ENCODE measurements around the gene PCNX2. TPM values are rescaled to one million over a fixed set of nuclear protein-coding genes. Genes with fewer than 3 reads are reported as not detected.

PCNX2 gene
- total RNA-seq, 1 donor from 2014 or later = 49.8 TPM

DNA sequence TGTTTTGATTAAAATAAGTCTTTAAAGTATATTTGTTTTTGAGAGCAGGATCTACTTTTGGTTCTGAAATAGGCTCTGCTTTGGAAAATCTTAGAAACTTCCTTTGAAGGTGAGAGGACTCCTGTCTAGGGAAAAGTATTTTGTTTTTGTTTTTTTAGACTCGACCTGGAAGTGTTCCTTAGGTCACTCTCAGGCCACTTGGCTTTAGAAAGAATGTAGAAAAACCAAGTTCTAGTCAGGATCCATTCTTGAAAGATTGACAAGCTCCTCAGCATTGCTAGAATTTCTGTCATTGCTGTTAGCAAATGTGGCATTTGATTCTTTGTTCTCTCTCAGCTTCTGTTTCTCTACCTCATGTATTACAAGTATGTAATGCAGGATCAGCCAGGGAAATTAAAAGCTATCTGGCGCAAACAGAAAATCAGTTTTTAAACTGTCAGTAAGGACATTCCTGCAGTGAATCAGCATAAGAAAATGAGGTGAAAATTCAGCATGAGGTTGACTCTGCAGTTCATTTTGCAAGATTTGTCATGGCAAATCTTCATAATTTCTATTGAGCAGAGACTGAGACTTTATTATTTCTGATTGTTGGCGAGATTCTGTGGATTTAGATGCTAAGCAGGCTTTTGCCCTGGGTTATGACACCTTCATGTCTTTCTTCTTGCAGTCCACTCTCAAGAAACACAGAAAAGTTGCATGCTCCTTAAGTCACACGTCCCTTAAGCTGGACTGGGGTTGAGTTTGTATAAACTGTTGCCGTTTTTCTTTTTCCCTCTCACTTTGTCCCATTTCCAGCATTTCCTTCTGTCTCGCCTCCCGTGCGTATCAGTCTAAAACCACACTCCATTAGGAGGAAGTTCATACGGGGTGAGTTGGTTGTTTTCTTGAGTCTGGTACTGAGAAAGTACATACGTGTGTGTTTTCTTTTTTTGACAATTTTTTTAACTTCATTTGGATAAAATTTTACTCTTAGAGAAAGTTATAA lies 332.5 kb downstream of the PCNX2 start:
- no peak for DNase-seq (ENCODE audit: low spot score)

DNA sequence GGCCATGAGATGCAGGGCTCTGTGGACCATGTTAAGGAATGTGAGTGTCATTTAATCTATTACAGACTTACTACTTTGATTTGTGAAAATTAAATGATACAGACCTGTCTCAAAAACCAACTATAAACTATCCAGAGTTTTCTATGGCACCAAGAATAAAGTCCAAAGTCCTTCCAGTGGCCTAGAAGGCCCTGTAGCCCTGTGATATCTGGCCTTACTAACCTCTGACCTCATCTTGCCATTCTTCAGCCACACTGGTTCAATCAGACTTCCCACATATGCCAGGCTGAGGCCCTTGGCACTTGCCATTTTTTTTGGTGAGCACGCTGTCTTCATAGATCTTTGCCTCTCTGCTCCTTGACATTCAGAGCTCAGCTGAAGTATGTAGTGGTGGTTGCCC lies 337.5 kb downstream of the PCNX2 start:
- no peak for DNase-seq (ENCODE audit: low spot score)

DNA sequence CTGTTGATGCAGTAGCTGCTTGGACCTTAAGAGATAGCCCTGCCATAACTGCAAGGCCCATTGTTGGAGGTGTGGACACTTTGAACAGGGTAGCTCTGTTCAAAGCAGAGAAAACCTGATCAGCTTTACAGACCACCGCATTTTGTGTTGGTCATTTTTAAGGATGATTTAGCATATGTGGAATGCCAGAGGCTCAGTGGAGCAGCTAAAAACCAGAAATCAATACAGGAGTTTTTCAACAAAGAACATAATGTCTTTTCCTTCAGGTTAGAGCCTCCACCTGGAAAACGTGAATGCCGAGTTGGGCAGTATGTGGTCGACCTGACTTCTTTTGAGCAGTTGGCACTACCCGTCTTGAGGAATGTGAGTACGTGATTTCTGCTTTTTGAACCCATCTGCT lies 339.4 kb downstream of the PCNX2 start:
- no peak for DNase-seq (ENCODE audit: low spot score)

DNA sequence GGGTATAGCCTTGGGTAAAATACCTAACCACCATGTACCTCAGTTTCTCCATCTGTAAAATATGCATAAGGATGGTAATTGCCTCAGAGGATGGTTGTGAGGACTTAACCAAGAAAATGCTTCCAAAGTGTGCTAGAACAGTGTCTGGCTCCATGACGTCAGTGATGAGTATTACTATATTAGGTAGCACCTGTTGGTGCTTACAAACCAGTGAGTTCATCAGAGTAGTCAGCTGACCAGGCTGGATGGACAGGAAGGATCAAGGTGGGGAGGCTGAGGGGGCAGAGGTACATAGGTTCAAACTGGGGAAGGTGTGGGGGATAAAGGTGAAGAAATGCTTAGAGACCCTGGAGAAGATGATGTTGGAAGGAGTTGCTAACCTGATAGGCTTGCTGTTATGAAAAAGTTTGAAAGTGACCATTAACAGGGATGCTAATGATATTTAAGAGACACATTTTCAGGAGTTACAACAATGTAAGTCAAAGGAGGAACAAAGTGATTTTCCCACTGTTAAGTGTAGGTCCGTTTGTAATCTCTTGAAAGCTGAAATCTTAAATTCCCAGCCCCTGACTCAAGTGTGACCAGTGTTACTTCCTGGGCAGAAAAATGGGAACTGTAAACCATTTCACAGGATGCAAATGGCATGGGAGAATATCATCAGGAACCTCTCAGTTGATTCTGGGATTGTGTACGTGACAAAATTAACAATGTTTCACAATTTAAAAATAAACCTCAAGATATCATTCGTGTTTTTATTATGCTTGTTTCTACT lies 340.7 kb downstream of the PCNX2 start:
- DNase-seq (ENCODE audit: low spot score) = no peak

DNA sequence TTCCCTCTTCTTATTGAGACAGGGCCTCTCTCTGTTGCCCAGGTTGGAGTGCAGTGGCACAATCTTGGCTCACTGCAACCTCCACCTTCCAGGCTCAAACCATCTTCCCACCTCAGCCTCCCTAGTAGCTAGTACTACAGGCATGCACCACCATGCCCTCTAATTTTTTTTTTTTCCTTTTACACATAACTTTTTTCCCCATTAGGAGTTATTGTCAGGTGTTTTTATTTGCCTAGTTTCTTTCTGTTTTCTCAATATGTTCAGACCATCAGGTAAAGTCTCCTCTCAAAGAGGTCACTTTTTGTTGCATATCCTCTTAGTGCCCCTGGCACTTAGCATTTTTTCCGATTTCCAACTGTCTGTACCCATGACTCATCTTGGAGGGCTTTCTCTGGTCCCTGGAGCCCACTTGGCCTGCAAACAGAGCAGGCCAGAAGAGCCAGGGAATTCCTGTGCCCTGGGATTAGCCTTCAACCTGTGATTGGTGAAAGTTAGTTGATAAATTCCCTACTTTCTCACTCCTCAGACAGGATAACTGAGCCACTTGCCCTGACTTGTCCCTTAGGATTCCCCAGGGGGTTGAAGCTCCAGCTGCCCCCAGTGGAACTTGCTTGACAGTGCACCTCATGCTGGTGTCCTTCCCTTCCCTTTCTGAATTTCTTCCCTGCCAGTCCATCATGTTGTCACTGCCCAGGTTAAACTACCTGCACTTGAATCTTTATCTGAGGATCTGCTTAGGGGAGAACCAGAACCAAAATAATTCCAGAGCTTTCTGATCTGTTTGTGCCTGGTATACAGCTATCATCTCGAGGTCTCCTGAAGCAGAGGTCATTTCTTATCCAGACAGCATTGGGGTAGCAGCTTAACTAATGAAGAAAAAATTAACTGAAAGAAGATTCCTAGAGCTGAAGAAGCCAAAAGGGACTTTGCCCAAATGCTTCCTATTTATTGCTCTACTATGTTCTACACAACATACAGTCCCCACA lies 342.7 kb downstream of the PCNX2 start:
- no peak for DNase-seq (ENCODE audit: low spot score)

DNA sequence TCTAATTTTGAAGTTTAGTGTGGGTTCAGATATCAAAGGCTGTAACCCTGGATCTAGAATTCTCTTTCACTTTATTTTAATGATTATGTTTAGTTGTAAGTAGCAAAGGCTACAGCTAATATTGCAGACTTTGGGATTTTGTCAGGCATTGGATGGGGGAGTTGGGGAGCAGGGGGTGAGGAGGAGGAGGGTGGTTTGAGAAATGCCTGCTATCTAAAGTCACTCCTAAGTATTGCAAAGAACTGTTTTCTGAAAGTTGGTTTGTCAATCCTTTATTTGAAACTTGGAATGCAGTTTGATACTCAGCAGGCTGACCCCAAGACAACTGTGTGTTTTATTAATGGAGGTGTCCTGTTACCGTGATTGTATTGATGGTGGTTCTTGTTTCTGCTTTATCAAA lies 343.9 kb downstream of the PCNX2 start:
- DNase-seq (ENCODE audit: low spot score) = no peak

DNA sequence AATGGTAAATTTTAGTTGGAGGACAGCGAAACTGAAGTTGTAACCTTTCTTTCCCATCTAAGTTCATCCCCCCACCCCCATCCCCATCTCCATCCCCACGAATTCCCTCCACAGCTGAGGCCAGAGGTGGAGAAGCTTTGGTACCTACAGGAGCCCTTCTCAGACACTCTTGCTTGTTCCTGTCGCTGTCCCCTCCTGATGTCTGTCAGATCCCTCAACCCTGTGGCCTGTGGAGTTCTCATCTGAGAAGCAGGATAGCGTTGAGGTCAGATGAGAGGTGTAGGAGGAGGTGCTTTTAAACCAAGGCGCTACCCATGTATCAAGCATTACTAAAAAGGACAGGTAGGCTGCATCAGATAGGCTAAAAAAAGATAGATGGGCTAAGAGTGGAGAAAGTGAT lies 344.3 kb downstream of the PCNX2 start:
- DNase-seq (ENCODE audit: low spot score) = no peak

DNA sequence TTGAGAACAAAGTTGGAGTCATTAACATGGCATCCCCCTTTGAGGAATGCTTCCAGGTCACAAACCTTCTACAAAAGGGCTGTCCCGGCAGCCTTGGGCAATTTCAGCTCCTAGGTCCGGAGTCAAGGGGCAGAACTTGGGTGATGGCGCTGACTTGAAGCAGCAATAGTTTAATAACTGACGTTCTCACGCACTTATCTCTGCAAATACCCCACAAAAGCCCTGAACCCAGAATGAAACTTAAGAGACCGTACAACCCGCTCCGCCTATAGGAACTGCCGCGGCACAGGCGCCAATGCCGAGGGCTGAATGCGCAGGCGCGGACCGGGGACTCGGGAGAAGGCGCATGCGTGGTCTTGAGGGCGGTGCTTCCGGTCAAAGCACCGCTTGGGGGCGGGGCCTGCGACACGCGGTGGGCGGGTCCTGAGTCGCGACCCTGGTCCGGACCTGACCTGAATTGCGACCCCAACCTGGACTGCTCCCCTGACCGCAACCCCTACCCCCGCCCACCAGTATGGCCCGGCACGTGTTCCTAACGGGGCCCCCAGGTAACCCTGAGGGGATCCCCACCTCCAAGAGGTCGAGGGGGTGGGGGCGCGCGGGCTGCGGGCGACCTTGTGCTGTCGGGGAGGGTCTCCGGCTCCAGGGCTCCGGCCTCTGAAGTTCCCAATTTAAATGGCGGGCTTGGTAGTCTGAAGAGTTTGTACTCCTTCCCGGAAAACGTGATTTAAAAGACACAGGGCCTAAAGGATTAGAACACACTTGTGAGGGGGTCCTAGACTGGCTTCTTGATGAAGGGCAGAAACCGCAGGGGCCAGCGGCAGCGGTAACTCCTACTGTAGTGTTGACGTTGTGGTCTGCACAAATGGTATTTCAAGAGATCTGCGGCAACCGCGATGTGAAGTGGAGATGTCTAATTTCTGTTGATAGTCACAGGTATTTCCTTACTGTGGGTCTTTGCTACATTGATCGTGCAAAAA lies 345.0 kb downstream of the PCNX2 start, which contains the start of gene NTPCR:
NTPCR (plus strand) TSS at position 415 of the 980 bp plus-strand sequence; CDS start at position 515, 100 bp downstream.
- DNase-seq (ENCODE audit: low spot score) = peak; percentile 94

DNA sequence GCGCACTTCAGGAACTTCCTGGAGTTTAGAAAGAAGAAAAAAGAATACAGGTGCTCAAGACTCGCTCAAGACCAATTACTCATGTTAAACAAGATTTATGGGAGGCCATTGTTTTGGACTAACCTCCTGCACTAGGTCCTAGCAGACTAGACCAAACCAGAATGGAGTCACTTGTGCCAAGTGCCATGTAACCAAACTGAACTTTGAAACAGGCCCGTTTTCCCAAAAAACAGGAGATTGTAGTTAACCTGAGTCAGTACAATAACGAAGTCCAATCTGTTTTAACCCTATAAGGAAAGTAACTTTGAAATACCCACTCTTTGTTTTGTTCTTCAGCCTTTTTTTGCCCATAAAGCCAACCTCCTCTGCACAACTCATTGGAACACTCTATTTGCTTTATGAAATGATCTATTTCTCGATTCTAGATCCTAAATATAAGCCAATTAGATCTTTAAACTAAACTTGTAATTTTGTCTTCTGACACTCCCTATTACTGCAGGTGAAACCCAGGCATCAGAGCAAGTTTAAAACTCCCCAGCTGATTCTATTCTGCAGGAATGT lies 345.8 kb downstream of the PCNX2 start:
- no peak for DNase-seq (ENCODE audit: low spot score)

DNA sequence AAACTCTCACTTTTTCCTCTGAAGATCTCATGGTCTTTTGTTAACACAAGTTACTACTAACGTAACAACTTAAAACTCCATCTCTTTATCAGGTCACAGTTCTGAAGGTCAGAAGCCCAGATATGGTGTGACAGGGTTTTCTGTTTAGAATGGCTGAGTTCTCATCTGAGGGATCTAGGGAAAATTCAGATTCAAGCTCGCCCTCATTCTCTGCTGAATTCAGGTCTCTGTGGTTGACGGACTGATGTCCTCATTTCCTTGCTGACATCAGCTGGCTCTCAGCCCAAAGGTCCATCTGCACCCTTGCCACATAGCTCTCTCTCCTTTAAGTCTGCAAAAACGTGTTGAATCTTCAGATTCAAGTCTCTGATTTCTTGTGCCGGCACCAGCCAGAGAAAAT lies 351.2 kb downstream of the PCNX2 start:
- DNase-seq (ENCODE audit: low spot score) = no peak

DNA sequence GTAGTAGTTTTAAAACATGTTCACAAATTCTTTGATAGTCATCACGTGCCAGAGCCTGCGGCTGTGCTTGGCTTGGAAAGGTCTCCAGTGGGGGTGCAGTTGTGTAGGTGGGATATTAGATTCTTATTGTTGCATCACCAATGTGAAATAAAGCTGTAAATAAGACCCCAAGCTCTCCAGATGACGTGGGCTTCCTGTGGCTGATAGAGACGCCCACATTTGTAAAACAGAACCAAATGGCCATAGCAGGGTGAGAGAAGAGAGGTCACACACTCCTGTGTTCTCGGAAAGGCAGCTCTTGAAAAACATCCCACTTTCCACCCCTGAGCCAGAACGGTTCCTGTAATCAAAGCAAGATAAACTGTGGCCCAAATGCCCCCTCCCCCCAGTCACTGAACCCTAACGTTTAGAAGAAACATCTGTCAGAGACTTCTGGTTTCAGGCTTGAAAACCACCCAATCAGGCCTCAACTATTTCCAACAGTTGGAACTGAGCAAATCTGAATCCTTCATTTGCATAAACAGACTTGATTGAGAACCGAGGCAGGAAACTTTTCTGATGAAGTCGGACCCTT lies 351.8 kb downstream of the PCNX2 start:
- no peak for DNase-seq (ENCODE audit: low spot score)

DNA sequence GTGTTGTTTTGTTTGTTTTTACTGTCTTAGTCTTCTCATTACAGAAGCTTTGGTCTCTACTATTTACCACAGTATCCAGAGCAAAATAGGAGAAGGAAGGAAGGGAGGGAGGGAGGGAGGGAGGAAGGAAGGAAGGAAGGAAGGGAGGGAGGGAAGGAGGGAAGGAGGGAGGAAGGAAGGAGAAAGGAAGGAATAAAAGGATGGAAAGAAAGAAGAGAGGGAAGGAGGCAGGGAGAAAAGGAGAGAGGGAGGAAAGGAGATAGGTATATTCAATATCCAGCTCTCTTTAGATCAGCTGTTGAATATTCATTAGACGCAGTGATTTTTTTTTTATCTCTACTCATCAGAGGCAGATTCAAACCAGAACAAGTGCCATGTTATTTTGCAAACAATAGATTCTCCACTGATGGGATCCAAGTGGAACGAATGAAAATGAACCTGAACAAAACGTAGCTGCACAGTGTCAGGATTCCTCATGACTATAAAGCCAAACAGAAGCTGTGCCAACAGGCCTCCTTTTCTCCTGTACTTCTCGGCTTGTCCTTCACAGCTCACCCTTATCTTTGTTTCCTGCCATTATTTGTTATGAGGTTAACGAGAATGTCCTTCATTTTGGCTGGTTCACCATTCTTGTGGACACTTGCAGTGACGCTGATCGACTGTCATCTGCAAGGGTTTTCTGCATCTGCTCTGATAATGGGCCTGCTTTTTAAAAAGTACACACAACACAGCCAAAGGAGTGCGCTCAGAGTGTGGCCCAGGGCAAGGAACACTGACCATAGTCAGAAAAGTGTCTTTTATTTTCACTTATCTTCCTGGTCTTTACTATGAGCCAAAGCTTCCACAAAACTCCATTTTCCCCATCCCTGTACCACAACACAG lies 352.9 kb downstream of the PCNX2 start:
- no peak for DNase-seq (ENCODE audit: low spot score)

DNA sequence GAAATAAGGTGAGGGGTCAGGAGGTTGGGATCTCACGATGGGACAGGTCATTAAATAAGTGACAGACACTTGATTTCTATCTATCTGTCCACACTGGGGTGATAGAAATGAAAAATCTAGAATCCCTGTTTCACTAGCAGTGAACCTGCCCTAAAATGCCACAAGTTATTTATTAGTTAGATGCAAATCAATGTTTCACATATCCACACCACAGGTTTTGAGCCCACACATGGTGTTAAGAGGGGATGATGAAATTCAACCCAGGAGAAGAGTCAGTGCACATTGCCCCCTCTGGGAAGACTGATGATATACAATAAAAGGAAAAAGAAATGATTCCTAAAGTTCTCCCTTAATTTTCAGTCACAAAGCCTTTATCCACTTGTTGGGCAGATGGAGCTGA lies 355.3 kb downstream of the PCNX2 start:
- DNase-seq (ENCODE audit: low spot score) = no peak

DNA sequence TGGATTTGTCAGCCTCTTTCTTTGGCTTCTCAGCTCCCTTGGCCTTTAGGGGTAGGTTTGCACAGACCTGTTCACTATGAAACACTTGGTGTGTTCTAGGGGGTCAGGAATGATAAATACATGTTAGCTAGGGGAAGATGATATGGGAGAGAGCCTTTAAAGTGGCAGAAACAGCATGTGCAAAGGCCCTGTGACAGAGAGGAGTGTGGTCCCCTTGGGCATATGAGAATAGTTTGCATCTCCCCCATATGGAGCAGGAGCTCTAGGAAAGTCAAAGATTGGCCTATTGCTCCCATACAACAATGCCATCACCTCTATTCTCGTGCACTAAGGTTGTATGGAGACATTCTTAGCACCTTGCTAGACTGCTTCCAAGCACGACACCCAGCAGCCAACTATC lies 355.8 kb downstream of the PCNX2 start:
- DNase-seq (ENCODE audit: low spot score) = no peak

DNA sequence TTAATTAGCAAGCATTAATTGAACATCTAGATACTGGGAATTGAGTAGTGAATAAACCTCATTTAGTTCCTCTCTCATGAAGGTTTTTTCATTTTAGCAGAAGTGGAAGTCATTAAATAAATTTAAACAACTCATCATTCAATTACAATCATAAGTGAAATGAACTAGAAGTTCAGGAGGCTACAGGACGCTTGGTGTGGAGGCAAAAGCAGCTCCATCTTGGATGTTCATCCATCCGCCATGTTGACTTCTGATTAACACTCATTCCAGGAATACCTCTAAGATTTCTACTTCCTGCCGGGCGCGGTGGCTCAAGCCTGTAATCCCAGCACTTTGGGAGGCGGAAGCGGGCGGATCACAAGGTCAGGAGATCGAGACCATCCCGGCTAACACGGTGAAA lies 356.6 kb downstream of the PCNX2 start:
- no peak for DNase-seq (ENCODE audit: low spot score)

DNA sequence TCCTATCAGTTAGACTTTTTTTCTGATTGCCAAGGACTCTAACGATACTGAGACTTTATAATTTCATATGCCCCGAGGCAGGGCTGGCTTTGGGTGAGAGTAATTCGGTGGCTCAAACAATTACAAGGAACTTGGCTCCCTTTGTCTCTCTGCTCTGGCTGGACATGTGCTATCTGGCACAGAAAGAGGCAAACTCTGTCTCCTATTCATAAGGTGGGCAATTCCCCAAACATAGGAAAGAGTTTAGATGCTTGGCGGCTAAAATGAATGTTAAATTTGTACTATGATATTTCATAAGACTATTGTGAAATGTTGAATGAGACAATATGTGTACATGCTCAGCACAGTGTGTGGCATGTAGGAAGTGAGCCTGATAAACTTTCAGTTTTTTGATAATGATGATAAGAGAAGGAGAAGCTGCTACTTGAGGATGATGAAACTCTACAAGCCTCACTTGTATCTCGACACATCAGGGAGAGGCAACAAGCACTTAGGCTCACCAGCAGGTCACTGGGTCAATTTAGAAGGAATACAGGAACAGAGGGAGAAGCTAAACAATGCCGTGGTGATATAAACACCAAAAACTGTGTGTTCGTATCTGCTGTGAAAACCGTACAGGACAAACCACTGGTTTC lies 357.7 kb downstream of the PCNX2 start:
- no peak for DNase-seq (ENCODE audit: low spot score)

DNA sequence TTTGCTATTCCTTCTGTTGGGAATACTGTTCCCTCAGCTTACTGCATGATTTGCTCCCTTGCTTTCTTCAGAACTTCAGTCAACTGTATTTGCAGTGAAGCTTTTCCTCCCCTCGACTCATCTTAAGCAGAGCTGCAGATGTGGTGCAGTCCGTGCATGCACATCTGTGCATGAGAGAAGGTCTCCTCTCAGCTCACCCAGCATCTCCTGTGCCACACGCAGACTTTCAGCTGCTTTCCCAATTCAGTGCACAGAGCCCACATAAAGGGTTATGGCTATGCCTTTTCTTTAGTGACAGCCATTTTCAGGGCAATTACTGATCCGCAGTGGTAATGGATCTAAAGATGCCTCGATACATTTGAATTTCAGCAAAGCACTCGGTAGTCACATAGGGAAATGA lies 358.6 kb downstream of the PCNX2 start:
- no peak for DNase-seq (ENCODE audit: low spot score)
